Mammary epithelial cell (primary cell): ENCODE results near the gene PIAS3.
"Not testable (repeated sequence)": the region's sequence is repeated elsewhere in the genome, so short reads cannot be mapped to it uniquely, and the experiment has no call there.

Experiments used
- EZH2 ChIP-seq: IDR thresholded peaks from 2 replicates; pipeline ENCODE4 v1.6.1; 2012; ENCODE audit warnings: low read length, inconsistent platforms, borderline replicate concordance
- TF ChIP-seq, protein P1 (sequence below), 2 donors: IDR thresholded peaks in 1 of 2; conservative IDR thresholded peaks in 1 of 2; 2 replicates each; pipeline ENCODE4 v1.5.1; 2011 to 2012; ENCODE audit warnings: inconsistent platforms in 2 of 2, low read length in 2 of 2, mild to moderate bottlenecking in 2 of 2, control low read depth in 1 of 2, low read depth in 1 of 2; ENCODE audit not compliant: insufficient read depth in 1 of 2; ENCODE audit errors: extremely low read depth in 1 of 2

DNA sequence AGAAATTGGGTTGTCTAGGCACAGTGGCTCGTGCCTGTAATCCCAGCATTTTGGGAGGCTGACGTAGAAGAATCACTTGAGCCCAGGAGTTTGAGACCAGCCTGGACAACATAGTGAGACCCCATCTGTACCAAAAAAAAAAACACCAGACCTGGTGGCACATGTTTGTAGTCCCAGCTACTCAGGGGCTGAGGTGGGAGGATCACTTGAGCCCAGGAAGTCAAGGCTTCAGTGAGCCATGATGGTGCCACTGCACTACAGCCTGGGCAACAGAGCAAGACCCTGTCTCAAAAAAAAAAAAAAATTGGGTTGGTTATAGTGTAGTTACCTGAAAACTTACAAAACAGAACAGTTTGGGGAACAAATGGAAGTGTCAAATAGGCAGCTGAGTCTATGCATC, 28.1 kb downstream of the PIAS3 start:
- TF ChIP-seq, protein P1, sequence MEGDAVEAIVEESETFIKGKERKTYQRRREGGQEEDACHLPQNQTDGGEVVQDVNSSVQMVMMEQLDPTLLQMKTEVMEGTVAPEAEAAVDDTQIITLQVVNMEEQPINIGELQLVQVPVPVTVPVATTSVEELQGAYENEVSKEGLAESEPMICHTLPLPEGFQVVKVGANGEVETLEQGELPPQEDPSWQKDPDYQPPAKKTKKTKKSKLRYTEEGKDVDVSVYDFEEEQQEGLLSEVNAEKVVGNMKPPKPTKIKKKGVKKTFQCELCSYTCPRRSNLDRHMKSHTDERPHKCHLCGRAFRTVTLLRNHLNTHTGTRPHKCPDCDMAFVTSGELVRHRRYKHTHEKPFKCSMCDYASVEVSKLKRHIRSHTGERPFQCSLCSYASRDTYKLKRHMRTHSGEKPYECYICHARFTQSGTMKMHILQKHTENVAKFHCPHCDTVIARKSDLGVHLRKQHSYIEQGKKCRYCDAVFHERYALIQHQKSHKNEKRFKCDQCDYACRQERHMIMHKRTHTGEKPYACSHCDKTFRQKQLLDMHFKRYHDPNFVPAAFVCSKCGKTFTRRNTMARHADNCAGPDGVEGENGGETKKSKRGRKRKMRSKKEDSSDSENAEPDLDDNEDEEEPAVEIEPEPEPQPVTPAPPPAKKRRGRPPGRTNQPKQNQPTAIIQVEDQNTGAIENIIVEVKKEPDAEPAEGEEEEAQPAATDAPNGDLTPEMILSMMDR (conservative IDR thresholded peaks at IDR 0.05 in 1 of 2, IDR thresholded peaks at IDR 0.05 in 1 of 2; ENCODE audit: extremely low read depth in 1 of 2, insufficient read depth in 1 of 2, low read depth in 1 of 2, low read length in 2 of 2), result not testable (repeated sequence)
- not testable (repeated sequence) for TF ChIP-seq EZH2
